Amygdala (tissue), 56 donors: Measurements from ENCODE around the gene LRCH3.
A peak's percentile ranks its signal among the peaks of the same experiment; 100 is the strongest.
"Not testable (repeated sequence)": the region's sequence is repeated elsewhere in the genome, so short reads cannot be mapped to it uniquely, and the experiment has no call there.

Experiments used
- DNase-seq, 56 donors: peaks; one replicate each; lab custom pipeline; 2025; lab: John Stamatoyannopoulos, UW

LRCH3 gene

DNA sequence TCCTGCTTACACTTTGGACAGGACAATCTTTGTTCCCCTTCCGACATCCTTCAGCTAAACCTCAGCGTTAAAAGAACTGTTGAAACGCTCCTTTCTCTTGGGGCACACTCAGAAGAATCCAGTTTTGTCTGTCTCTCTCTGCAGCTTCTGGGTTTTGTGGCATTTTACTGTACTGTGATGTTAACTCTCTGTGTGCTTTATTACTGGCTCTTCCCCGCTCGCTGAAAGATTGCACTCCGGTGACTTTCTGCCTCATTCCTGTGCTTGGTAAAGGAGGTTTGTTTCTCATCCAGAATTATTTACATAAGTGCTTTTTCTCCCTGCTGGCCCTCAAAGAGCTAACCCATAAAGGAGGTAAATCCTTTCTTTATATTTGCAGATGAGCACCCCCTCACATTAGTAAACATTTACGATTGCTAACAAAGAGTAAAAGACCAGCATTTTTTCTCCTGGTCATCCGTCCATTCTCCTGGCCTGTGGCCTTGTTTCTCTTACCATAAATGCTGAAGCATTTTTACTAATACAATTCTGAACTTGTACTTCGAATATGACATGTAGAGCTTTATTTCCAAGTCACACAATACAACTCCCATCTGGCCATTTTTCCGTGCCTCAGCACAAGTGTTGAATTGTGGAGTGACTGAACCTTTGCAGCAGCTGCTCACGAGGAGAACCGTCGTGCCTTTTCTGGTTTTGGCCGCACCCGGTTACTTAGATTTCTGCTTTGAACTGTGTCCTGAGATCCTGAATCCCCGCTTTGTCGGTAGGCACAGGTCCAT is 89.6 kb downstream of the LRCH3 start:
- DNase-seq: peak in 3 of 56 donors; percentile 9 to 15 (median 13)

DNA sequence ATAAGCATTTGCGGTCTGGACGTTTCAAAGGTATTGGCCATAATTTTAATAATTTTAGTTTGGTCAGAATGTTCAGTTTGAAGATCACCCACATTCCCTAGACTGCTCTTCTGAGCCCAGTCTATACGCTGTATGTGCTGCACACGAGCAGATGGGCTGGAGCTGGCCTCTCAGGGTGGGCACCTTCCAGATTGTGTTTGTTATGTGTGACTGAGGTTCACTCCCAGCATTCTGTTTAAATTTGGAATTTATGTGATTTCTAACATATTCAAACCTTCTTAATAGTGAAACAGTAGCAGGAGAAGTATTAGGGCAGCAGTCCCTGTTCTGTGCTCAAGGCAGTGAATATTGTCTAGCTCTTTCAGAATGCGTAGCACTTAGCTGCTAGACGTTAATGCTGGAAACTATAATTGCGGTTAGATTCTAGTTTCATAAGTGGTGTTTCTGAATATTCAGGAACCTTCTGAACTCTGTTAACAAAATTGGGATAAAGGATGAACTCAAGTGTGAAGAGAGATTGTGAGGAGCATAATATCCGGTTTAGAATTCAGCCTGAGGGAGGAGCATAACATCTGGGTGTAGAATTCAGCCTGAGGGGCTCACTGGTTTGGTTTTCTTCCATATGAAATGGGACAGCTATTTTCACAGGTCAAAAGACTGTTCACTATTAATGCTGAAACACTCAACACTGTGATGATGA is 90.4 kb downstream of the LRCH3 start:
- DNase-seq: no peak

DNA sequence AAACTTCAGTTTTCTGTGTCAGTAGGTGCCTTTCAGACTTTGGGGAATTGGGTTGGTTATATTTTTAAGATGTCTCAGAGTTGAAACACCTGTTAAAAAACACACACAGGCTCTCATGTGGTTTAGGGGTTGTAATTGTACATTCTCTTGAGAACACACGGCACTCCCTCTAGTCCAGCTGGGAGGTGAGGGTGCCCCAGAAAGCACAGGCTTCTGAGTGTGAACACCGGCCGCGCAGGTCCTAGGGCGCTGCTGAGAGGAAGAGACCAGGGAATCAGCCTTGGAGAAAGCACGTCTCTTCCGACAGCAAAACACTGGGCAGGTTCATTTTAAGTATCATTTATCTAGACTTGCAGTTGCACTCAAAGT is 90.9 kb downstream of the LRCH3 start:
- DNase-seq: no peak

DNA sequence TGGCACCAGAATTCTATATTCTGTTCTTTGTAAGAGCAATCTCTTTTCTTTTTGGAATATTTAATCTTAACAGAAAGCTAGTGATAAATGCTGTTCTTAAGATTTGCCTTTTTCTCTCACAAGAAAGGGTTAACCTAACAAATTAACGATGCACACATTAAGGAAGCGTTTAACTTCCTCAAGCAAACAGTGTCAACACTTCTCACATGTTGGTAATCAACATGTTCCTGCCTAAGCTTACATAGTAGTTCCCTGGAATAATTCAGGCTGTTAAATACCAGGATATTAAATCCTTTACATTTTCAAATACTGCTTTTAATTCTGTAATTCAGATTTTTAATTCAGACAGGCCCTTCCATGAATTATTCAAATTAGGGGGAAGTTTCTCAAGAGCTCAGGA is 91.5 kb downstream of the LRCH3 start:
- no peak for DNase-seq

DNA sequence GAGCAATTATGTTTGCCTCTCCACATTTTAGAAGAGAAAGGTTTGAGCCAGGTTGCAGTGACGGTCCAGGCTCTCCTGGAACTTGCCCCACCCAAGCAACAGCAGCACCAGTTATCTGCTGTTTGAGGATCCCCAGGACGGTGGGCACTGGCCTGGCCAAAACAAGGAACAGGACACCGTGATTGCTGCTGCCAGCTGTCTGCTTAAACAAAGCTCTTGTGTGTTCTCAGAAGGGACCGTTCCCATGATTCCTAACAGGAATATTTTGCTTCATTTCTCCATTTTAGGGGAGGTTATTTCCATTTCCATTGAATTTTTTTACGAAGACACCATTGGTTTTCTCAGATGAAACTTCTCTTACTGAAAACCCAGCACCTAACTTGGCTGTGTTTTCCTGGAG is 92.5 kb downstream of the LRCH3 start:
- no peak for DNase-seq

DNA sequence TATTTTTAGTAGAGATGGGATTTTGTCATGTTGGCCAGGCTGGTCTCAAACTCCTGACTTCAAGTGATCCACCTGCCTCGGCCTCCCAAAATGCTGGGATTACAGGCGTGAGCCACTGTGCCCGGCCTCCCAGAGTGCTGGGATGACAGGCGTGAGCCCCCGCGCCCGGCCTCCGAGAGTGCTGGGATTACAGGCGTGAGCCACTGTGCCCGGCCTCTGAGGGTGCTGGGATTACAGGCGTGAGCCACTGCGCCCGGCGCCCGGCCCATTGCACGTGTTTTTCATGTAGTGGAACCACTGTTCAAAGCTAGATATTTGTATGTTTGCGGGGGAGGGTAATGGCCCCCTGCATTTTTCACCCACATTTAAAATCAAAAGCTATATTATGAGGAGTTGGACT is 93.3 kb downstream of the LRCH3 start:
- DNase-seq: not testable (repeated sequence)

DNA sequence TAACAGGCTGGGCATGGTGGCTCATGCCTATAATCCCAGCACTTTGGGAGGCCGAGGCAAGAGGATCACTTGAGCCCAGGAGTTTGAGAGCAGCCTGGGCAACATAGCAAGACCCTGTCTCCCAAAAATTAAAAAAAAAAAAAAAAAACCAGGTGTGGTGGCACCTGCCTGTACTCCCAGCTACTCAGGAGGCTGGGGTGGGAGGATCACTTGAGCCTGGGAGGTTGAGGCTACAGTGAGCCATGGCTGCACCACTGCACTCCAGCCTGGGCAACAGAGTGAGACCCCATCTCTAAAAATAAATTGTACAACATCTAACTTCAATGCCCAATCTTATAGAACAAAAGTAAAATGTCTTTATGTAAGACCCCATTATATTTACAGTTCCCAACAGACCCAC is 95.0 kb downstream of the LRCH3 start:
- DNase-seq: not testable (repeated sequence)

DNA sequence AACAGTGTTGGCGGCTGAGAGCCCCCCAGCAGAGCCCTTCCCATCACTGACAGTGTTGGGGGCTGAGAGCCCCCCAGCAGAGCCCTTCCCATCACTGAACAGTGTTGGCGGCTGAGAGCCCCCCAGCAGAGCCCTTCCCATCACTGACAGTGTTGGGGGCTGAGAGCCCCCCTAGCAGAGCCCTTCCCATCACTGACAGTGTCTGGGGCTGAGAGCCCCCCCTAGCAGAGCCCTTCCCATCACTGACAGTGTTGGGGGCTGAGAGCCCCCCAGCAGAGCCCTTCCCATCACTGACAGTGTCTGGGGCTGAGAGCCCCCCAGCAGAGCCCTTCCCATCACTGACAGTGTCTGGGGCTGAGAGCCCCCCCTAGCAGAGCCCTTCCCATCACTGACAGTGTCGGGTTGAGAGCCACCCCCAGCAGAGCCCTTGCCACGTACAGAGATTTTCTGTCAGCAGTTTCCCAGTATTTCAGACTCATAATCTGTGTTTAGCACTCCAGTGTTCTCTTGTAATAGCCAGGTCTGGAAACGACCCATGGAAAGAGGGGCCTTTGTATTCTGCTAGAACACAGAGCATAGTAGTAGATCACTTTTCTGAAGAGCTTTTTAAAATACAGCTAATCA is 96.5 kb downstream of the LRCH3 start:
- not testable (repeated sequence) for DNase-seq

DNA sequence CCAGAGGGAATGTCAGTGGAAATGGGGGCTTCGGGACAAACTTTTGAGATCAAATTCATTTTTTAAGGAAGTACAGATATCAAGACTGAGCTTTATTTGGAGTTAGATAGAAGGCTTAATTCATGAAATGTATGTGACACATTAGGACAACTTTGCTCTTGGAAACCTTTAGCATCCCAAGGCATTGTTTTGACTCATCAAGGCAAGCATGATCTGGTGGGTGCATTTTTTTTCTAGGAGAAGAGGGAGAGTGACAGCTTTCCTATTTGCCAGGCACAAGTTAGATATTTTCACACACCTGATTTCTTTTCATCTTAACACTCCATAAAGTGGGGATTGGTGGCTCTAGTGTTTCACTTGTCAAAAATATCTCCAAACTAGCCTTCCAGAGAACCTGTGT is 97.5 kb downstream of the LRCH3 start:
- DNase-seq: no peak

DNA sequence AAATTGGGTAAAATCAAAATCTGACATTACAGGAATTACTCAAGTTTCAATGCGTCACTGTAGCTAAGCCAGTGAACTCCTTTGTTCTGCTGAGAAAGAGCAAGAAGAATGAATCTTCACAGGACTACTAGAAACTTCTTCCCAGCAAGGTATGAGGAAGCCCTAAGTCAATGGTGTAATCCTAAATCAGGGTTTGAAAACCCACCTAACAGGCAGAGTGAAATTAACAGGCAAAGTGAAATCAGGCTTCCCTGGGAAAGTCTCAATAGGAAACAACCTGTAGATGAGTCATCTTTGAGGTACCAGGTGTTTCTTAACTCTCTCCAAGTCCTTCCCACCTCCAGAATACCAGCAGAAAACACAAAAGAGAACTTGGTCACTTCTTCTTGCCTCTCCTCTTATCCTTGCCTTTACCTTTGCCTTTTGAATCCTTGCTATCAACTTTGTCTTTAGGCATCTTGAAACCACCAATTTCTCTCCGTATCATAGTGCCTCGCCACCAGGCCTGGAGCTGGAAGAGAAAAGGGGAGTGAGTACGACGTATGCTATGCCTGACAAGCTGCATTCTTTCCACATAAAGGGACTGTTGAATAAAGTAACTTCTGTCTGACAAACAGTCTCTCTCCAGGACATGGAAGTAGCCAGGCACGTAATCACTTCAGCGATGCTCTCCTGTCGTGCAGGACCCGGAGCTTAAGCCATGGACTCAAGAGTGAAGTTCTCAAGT is 98.3 kb downstream of the LRCH3 start:
- DNase-seq: no peak

DNA sequence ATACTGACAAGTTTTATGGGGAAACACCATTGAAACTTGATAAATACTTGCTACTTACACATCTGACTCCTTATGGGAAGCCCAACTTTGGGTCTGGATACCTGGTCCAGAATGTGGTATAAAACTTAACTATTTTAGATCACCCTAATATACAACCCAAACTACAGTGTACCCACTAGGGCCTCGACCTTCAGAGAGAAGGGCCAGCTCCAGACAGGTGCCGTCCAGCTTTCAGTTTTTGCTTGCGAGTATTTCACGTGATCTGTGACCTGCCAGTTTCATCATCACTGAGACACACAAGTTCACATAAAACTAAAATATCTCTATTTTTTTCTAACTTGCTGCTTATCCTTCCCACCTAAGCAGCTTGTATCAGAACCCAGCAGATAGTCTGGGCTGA is 99.6 kb downstream of the LRCH3 start:
- DNase-seq: no peak

DNA sequence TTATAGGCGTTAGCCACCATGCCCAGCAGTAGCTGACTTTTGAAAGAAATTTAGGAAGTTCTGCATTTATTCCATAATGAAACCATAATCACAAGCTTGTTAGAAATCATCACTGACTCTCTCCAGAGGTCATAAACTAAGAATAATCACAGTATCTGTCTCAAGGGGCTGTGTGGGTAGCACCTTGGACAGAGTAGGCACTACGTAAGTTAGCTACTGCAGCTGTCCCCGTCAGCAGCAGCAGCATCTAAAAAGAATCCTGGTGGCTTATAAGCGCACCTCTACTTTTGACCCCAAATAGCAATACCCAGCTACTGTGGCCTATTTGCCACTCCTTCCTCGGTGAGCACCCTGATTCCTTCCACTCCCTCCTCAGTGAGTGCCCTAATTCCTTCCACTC is 101.1 kb downstream of the LRCH3 start:
- no peak for DNase-seq

DNA sequence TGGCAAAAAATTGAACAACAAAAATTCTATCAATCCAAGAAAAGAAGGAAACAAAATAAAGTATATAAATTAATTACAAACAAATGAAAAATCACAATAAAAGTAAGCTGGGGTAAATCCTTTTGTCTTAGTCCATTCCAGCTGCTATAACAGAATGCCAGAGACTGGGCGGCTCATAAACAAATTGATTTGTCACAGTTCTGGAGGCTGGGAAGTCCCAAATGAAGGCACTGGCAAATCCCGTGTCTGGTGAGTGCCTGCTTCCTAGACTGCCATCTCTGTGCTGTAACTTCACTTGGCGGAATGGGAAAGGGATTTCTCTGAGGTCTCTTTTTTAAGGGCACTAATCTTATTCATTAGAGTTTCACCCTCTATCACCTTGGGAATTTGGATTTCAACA is 105.4 kb downstream of the LRCH3 start:
- DNase-seq: no peak

DNA sequence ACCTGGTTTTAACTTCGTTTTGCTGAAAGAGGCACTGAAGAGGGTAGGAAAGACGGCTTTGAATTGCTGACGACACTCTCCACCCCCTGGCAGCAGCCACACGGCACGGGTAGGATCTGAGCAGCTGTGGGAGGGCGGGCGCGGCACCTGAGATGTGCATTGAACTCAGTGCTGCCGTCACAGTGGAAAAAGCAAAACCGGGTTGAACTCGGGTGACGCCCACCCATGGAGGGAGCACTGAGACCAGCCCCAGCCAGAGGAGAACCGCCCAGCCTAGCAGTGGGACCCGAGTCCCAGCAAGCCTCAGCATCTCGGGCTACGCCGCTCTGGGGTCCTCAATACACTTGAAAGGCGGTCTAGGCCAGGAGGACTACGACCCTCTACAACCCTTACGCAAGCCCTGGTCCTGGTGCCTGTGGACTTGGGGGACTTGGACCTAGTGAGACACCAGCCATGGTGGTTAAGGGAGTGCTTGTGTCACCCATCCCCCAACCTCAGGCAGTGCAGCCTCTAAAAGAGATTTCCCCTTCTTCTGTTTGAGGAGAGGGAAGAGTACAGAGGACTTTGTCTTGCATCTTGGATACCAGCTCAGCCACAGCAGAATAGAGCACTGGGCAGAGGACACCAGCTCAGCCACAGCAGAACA is 108.9 kb downstream of the LRCH3 start:
- no peak for DNase-seq

DNA sequence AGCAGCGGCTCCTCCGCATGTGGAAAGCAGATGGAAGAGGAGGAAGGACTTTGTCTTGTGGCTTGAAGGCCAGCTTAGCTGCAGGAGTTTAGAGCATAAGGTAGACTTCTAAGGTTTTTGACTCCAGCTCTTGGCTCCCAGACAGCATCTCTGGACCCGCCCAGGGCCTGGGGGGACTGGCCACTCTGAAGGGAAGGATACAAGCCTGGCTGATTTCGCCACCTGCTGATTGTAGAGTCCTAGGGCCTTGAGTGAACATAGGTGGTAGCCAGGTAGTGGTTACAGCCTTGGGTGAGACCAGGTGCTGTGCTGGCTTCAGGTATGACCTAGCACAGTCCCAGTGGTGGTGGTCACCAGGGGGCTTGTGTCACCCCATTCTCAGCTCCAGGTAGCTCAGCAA is 110.6 kb downstream of the LRCH3 start:
- no peak for DNase-seq

DNA sequence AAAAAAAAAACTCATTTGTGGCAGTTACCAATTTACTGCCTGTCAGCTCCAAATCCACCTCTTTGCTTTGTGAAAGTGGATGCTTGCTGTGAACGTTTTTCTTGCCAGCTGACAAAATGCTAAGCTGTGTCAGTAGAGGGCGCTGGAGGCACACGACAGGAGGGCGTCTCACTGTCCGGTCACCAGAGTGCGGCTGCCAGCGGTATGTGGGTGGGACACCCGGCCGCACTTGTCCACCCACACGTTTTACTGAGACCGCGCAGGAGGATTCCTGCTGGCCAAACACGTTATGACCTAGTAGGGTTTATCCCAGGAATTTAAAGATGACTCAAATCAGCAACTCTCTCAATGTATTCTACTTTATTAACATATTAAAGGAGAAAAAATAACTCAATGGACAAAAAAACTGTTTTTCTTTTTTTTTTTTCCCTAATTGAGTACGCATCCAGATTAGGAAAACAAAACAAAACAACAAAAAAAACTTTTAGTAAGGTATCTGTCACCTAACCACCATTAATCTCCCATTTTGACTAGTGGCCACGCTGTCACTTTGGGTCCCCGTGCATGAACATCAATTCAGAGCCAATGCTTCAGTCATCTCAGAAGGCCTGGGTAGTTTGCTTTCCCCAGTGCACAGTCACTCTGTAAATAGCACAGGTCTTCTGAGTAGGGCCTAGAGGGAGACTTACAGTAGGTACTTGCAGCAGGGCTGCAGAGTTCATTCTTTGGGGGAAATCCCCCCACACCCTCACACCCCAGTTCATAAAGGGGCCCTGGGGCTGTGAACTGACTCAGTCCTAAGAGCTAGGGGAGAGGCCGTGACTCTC is 115.2 kb downstream of the LRCH3 start:
- DNase-seq: peak in 54 of 56 donors; percentile 13 to 86 (median 62)

DNA sequence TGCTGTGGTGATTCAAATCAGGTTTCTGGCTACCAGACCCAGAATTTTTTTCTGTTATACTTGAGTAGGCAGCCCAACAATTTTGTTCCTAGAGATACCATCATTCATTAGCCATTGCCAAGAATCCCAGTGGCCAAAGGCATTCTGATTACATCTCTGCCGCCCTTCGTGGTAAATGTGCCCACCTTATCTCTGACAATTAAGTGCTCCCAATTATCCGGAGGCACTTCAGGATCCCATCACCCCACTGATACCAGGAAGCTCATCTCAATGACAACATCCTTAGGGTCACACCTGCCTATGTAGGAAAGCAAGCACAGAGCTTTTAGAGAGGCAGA is 115.8 kb downstream of the LRCH3 start:
- no peak for DNase-seq

DNA sequence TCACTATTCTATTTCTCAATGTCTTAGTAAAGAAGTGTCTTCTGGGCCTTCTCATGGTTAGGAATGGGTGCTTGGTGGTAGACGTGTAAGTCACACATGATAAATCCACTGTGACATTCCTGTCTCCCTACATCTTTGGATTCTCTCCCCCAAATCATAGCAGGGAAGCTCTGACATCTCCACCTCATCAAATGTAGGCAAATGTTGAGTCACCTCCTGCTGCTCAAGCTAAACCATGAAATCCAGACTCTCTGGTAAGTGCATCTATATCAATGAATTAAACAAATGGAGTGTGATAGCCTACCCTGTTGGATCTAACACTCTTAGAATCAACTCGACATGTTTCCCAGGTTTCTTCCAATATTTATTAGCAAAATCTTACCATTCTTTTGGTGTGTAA is 116.1 kb downstream of the LRCH3 start:
- no peak for DNase-seq

DNA sequence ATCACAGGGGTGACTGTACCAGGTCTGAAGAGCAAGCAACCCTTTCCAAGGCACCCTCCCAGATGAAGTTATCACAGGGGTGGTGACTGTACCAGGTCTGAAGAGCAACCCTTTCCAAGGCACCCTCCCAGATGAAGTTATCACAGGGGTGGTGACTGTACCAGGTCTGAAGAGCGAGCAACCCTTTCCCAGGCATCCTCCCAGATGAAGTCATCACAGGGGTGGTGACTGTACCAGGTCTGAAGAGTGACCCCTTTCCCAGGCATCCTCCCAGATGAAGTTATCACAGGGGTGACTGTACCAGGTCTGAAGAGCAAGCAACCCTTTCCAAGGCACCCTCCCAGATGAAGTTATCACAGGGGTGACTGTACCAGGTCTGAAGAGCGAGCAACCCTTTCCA is 117.5 kb downstream of the LRCH3 start:
- not testable (repeated sequence) for DNase-seq
